HepG2 (cell line): ENCODE data around the gene GPER1. TPM values are rescaled to one million over a fixed set of nuclear protein-coding genes. Genes with fewer than 3 reads are reported as not detected.
A peak's percentile ranks its signal among the peaks of the same experiment; 100 is the strongest.

Experiments
- ATF7-NPFF ChIP-seq: sonication (generic); formaldehyde crosslinking; IDR thresholded peaks from 2 replicates; pipeline ENCODE4 v1.8.1; 2023; ENCODE audit warnings: mild to moderate bottlenecking, low read depth, missing genetic modification reagents, moderate library complexity
- BHLHE40 ChIP-seq: IDR thresholded peaks from 2 replicates; pipeline ENCODE4 v1.6.1; 2011; ENCODE audit warnings: low read length, improper control_type of control experiment
- HES4 ChIP-seq: sonication (generic); formaldehyde crosslinking; IDR thresholded peaks from 2 replicates; pipeline ENCODE4 v1.9.0; 2021; ENCODE audit warnings: mild to moderate bottlenecking, missing genetic modification reagents, borderline replicate concordance
- HHEX ChIP-seq: IDR thresholded peaks from 2 replicates; pipeline ENCODE4 v1.6.1; 2016; ENCODE audit warnings: control low read depth
- HIVEP1 ChIP-seq: sonication (generic); formaldehyde crosslinking; IDR thresholded peaks from 2 replicates; pipeline ENCODE4 v1.4.0; 2020; ENCODE audit warnings: mild to moderate bottlenecking, missing genetic modification reagents
- ISL2 ChIP-seq: sonication (generic); formaldehyde crosslinking; IDR thresholded peaks from 2 replicates; pipeline ENCODE4 v1.5.0; 2020; ENCODE audit warnings: missing genetic modification reagents
- KDM3A ChIP-seq: IDR thresholded peaks from 2 replicates; pipeline ENCODE4 v1.6.1; 2018; ENCODE audit warnings: low read depth, missing compliant biosample characterization
- KDM4B ChIP-seq: sonication (generic); formaldehyde crosslinking; IDR thresholded peaks from 2 replicates; pipeline ENCODE4 v1.4.0; 2020; ENCODE audit warnings: missing genetic modification reagents
- MIER2 ChIP-seq: IDR thresholded peaks from 2 replicates; pipeline ENCODE4 v1.6.1; 2016; ENCODE audit warnings: missing biosample characterization, missing genetic modification reagents
- MTA1 ChIP-seq: sonication (generic); formaldehyde crosslinking; IDR thresholded peaks from 2 replicates; pipeline ENCODE4 v1.4.0; 2020; ENCODE audit warnings: missing genetic modification reagents, mild to moderate bottlenecking, borderline replicate concordance
- TBP ChIP-seq: sonication (generic); formaldehyde crosslinking; IDR thresholded peaks from 2 replicates; pipeline ENCODE4 v1.5.0; 2020; ENCODE audit warnings: missing genetic modification reagents
- XRCC5 ChIP-seq: fragments of 200-400 bp; formaldehyde crosslinking; optimal IDR thresholded peaks from 2 replicates; pipeline ENCODE3; 2017; ENCODE audit warnings: mild to moderate bottlenecking, low read length
- ZBTB21 ChIP-seq: sonication (generic); formaldehyde crosslinking; IDR thresholded peaks from 2 replicates; pipeline ENCODE4 v1.4.0; 2020; ENCODE audit warnings: missing genetic modification reagents
- ZNF33A ChIP-seq: sonication (generic); formaldehyde crosslinking; IDR thresholded peaks from 2 replicates; pipeline ENCODE4 v1.5.1; 2020; ENCODE audit warnings: missing genetic modification reagents, mild to moderate bottlenecking, moderate library complexity, borderline replicate concordance
- ZNF34 ChIP-seq: sonication (generic); formaldehyde crosslinking; IDR thresholded peaks from 2 replicates; pipeline ENCODE4 v1.4.0; 2020; ENCODE audit warnings: mild to moderate bottlenecking, missing genetic modification reagents, borderline replicate concordance
- ZNF510 ChIP-seq: sonication (generic); formaldehyde crosslinking; IDR thresholded peaks from 2 replicates; pipeline ENCODE4 v1.4.0; 2020; ENCODE audit warnings: low read depth, mild to moderate bottlenecking, missing genetic modification reagents
- ZNF615 ChIP-seq: sonication (generic); formaldehyde crosslinking; IDR thresholded peaks from 2 replicates; pipeline ENCODE4 v1.5.0; 2020; ENCODE audit warnings: mild to moderate bottlenecking, missing genetic modification reagents, borderline replicate concordance
- ZNF724P ChIP-seq: sonication (generic); formaldehyde crosslinking; IDR thresholded peaks from 2 replicates; pipeline ENCODE4 v1.8.0; 2022; ENCODE audit warnings: missing genetic modification reagents, borderline replicate concordance
- polyA plus RNA-seq, 8 experiments: library from polyadenylated mRNA; depleted of rRNA in 3 of 8; stranded (reverse) in 7 of 8; unstranded in 1 of 8; fragments of >200 nt; fragmentation: Illumina TruSeq in 4 of 8; extraction: Trizol in 4 of 8; gene quantifications; 2 replicates each; pipeline versions ENCODE4 v1.2.1 to v1.2.3, GENCODE V29; 2011 to 2016; ENCODE audit warnings: low read depth in 4 of 8, missing spikeins in 1 of 8, mixed read lengths in 1 of 8; ENCODE audit not compliant: insufficient read depth in 1 of 8
- total RNA-seq, 5 experiments: library from RNA; depleted of rRNA; stranded (reverse); fragments of >200 nt; fragmentation: Illumina TruSeq; extraction: Trizol; gene quantifications; 2 replicates each; pipeline ENCODE4 v1.2.3, GENCODE V29; 2016; ENCODE audit warnings: low read depth in 1 of 5
- TF ChIP-seq, protein P1 (sequence below), 2 experiments: sonication (generic) in 1 of 2; formaldehyde crosslinking in 1 of 2; IDR thresholded peaks; 2 replicates each; pipeline versions ENCODE4 v1.4.0 to v1.6.1; 2018 to 2020; ENCODE audit warnings: missing genetic modification reagents in 2 of 2, borderline replicate concordance in 1 of 2, low read depth in 1 of 2, mild to moderate bottlenecking in 1 of 2, missing biosample characterization in 1 of 2
- TF ChIP-seq, protein P2 (sequence below): sonication (generic); formaldehyde crosslinking; IDR thresholded peaks from 2 replicates; pipeline ENCODE4 v1.4.0; 2020; ENCODE audit warnings: mild to moderate bottlenecking, missing genetic modification reagents
- TF ChIP-seq, protein P3 (sequence below): sonication (generic); formaldehyde crosslinking; IDR thresholded peaks from 2 replicates; pipeline ENCODE4 v1.4.0; 2020; ENCODE audit warnings: missing genetic modification reagents, borderline replicate concordance
- TF ChIP-seq, protein P4 (sequence below): IDR thresholded peaks from 2 replicates; pipeline ENCODE4 v1.6.1; 2016; ENCODE audit warnings: low read depth

Gene GPER1
- total and polyA plus RNA-seq, 2 of the 13 experiments (the other 11 are each of a cell fraction or from before 2014, with no cell fraction given), result 12.7 to 19.7 TPM

DNA sequence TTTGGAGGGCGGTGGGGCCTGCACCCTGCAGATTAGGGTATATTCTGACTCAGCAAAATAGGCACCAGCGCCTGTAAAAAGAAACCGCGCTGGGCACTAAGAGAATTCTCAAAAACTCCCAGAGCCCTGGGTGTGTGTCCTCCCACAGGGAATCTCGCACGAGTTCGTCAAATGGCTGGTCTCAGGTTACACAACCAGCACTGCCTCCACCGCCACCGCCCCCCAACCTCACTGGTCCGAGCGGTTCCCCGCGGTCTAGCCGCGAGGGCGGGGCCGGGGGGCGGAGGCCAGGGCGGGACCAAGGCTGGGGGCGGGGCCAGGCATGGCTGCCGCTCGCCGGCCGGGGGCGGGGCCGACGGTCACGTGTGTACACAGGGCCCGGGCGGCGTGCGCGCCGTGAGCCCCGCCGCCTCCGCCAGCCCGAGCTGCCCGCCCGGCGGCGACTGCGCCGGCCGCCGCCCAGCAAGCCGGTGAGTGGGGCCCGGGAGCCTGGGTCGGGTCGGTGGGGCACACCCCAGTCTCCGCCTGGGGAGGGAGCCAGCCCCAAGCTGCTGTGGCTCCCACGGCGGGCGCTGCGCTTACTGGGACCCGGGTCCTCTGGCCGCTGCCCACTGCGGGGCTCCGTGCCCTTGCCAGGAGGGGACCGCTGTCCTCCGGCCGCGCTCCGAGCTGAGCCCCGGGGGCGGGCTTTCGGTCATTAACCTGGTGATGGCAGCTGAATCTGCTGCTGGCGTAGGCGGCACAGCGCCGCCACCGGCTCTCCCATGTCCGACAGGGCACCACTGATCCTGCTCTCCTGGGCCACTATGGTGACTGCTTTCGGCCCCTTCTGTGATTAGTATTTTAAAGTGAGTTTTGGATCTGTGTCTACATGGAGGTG, 43.5 kb upstream of the GPER1 start, which contains the start of gene GPR146 (continued):
- TF ChIP-seq, protein P1, sequence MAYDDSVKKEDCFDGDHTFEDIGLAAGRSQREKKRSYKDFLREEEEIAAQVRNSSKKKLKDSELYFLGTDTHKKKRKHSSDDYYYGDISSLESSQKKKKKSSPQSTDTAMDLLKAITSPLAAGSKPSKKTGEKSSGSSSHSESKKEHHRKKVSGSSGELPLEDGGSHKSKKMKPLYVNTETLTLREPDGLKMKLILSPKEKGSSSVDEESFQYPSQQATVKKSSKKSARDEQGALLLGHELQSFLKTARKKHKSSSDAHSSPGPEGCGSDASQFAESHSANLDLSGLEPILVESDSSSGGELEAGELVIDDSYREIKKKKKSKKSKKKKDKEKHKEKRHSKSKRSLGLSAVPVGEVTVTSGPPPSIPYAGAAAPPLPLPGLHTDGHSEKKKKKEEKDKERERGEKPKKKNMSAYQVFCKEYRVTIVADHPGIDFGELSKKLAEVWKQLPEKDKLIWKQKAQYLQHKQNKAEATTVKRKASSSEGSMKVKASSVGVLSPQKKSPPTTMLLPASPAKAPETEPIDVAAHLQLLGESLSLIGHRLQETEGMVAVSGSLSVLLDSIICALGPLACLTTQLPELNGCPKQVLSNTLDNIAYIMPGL (CRISPR knock-in tag; IDR thresholded peaks at IDR 0.05; ENCODE audit: borderline replicate concordance in 1 of 2, low read depth in 1 of 2), result peak; percentile 22 to 79; a peak in 3 of 4 replicates
- peak; percentile 67; the same call in 1 of the 2 replicates for TF ChIP-seq BHLHE40
- TF ChIP-seq ISL2, result no peak
- TF ChIP-seq ZNF615 (CRISPR knock-in tag), result no peak
- no peak for TF ChIP-seq ATF7-NPFF
- 0 out of 2 replicates have a peak, but pooled peaks have one; percentile 67 for TF ChIP-seq ZNF510 (CRISPR knock-in tag)
- TF ChIP-seq ZNF34 (CRISPR knock-in tag), result no peak
- TF ChIP-seq MIER2 (CRISPR knock-in tag), result no peak
- no peak for TF ChIP-seq KDM3A (CRISPR knock-in tag)
- no peak for TF ChIP-seq KDM4B (CRISPR knock-in tag)
- TF ChIP-seq ZNF33A (CRISPR knock-in tag), result no peak
- TF ChIP-seq TBP (CRISPR knock-in tag), result no peak
- TF ChIP-seq, protein P2, sequence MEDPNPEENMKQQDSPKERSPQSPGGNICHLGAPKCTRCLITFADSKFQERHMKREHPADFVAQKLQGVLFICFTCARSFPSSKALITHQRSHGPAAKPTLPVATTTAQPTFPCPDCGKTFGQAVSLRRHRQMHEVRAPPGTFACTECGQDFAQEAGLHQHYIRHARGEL (CRISPR knock-in tag), result no peak
- no peak for TF ChIP-seq XRCC5
- TF ChIP-seq HES4, result no peak
- TF ChIP-seq HIVEP1 (CRISPR knock-in tag), result no peak
- no peak for TF ChIP-seq HHEX
- no peak for TF ChIP-seq ZBTB21 (CRISPR knock-in tag)
- TF ChIP-seq, protein P3, sequence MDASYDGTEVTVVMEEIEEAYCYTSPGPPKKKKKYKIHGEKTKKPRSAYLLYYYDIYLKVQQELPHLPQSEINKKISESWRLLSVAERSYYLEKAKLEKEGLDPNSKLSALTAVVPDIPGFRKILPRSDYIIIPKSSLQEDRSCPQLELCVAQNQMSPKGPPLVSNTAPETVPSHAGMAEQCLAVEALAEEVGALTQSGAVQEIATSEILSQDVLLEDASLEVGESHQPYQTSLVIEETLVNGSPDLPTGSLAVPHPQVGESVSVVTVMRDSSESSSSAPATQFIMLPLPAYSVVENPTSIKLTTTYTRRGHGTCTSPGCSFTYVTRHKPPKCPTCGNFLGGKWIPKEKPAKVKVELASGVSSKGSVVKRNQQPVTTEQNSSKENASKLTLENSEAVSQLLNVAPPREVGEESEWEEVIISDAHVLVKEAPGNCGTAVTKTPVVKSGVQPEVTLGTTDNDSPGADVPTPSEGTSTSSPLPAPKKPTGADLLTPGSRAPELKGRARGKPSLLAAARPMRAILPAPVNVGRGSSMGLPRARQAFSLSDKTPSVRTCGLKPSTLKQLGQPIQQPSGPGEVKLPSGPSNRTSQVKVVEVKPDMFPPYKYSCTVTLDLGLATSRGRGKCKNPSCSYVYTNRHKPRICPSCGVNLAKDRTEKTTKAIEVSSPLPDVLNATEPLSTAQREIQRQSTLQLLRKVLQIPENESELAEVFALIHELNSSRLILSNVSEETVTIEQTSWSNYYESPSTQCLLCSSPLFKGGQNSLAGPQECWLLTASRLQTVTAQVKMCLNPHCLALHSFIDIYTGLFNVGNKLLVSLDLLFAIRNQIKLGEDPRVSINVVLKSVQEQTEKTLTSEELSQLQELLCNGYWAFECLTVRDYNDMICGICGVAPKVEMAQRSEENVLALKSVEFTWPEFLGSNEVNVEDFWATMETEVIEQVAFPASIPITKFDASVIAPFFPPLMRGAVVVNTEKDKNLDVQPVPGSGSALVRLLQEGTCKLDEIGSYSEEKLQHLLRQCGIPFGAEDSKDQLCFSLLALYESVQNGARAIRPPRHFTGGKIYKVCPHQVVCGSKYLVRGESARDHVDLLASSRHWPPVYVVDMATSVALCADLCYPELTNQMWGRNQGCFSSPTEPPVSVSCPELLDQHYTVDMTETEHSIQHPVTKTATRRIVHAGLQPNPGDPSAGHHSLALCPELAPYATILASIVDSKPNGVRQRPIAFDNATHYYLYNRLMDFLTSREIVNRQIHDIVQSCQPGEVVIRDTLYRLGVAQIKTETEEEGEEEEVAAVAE, result no peak
- TF ChIP-seq, protein P4, sequence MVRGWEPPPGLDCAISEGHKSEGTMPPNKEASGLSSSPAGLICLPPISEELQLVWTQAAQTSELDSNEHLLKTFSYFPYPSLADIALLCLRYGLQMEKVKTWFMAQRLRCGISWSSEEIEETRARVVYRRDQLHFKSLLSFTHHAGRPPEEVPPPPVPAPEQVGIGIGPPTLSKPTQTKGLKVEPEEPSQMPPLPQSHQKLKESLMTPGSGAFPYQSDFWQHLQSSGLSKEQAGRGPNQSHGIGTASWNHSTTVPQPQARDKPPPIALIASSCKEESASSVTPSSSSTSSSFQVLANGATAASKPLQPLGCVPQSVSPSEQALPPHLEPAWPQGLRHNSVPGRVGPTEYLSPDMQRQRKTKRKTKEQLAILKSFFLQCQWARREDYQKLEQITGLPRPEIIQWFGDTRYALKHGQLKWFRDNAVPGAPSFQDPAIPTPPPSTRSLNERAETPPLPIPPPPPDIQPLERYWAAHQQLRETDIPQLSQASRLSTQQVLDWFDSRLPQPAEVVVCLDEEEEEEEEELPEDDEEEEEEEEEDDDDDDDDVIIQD (CRISPR knock-in tag), result 0 out of 2 replicates have a peak, but pooled peaks have one; percentile 34
- no peak for TF ChIP-seq ZNF724P (CRISPR knock-in tag)
- no peak for TF ChIP-seq MTA1 (CRISPR knock-in tag)
